BLaER1 treated with 17β-estradiol and CSF1 and Interleukin-3, amounts not matched to agents 10 nM and 100 nM (cell line): ENCODE measurements around the gene ZBTB20.

Experiments
- H3K27ac ChIP-seq, 11 experiments: shearing (Covaris generic); formaldehyde crosslinking; 2 replicates each; pipeline ENCODE4 v1.8.1; 2022
- H3K27me3 ChIP-seq, 11 experiments: shearing (Covaris generic); formaldehyde crosslinking; 2 replicates each; pipeline ENCODE4 v1.8.1; 2022
- H3K36me3 ChIP-seq, 11 experiments: shearing (Covaris generic); formaldehyde crosslinking; 2 replicates each; pipeline ENCODE4 v1.8.1; 2022
- H3K4me1 ChIP-seq, 10 experiments: shearing (Covaris generic); formaldehyde crosslinking; 2 replicates each; pipeline ENCODE4 v1.8.1; 2022
- H3K4me2 ChIP-seq, 11 experiments: shearing (Covaris generic); formaldehyde crosslinking; 2 replicates each; pipeline ENCODE4 v1.8.1; 2022
- H3K4me3 ChIP-seq, 10 experiments: shearing (Covaris generic); formaldehyde crosslinking; 2 replicates each; pipeline ENCODE4 v1.8.1; 2022
- H3K9ac ChIP-seq, 11 experiments: shearing (Covaris generic); formaldehyde crosslinking; 2 replicates each; pipeline ENCODE4 v1.8.1; 2022
- H3K9me3 ChIP-seq, 11 experiments: shearing (Covaris generic); formaldehyde crosslinking; replicated peaks in 1 of 11; 2 replicates each; pipeline ENCODE4 v1.8.1; 2022
- H4K20me1 ChIP-seq, 11 experiments: shearing (Covaris generic); formaldehyde crosslinking; 2 replicates each; pipeline ENCODE4 v1.8.1; 2022
- Cebpa-rat ChIP-seq, 11 experiments: shearing (Covaris generic); IDR thresholded peaks; 2 replicates each; pipeline ENCODE4 v1.8.1; 2022

ZBTB20 gene

GRCh38 chr3:114712728-114713492, 434.2 kb downstream of the ZBTB20 start:
- Histone ChIP-seq H3K27ac (no peak overlapping the region), H3K4me1 (peaks cover 0 to 9% (median 0%) of the 10 kb centered on the region in 10 experiments; a peak in 3 of 20 replicates)

GRCh38 chr3:114711321-114711886, 435.7 kb downstream of the ZBTB20 start:
- Histone ChIP-seq H4K20me1 (no peaks in the 10 kb centered on the region), H3K4me2 (no peak overlapping the region), H3K4me1 (peaks cover 0 to 9% (median 0%) of the 10 kb centered on the region in 10 experiments; a peak in 3 of 20 replicates), H3K4me3 (no peak overlapping the region), H3K36me3 (no peaks in the 10 kb centered on the region), H3K9ac (no peak overlapping the region), H3K9me3 (no peaks in the 10 kb centered on the region), H3K27ac (no peak overlapping the region), H3K27me3 (no peaks in the 10 kb centered on the region)
- no peak for TF ChIP-seq Cebpa-rat (IDR thresholded peaks at IDR 0.05)

More at GRCh38 chr3:114712728-114713492, 434.2 kb downstream of the ZBTB20 start:
- no peak overlapping the region for H3K9ac ChIP-seq
- H3K4me2 ChIP-seq = no peak overlapping the region
- H4K20me1 ChIP-seq = no peaks in the 10 kb centered on the region
- no peak for TF ChIP-seq Cebpa-rat (IDR thresholded peaks at IDR 0.05)
- H3K27me3 ChIP-seq = no peaks in the 10 kb centered on the region
- H3K4me3 ChIP-seq = no peak overlapping the region
- H3K36me3 ChIP-seq = no peaks in the 10 kb centered on the region
- H3K9me3 ChIP-seq = no peaks in the 10 kb centered on the region

- H3K4me1 ChIP-seq = peaks cover 0 to 15% (median 0%) of the 10 kb centered on the region in 10 experiments; a peak in 3 of 20 replicates
- TF ChIP-seq Cebpa-rat (IDR thresholded peaks at IDR 0.05) = no peak
- H3K9me3 ChIP-seq = no peaks in the 10 kb centered on the region
- no peaks in the 10 kb centered on the region for H3K27me3 ChIP-seq
- H4K20me1 ChIP-seq = no peaks in the 10 kb centered on the region; a peak in 1 of 22 replicates
- no peak overlapping the region for H3K9ac ChIP-seq
- H3K36me3 ChIP-seq = no peaks in the 10 kb centered on the region
- H3K4me2 ChIP-seq = peak overlapping the region in 2 of 11 experiments; percentile 38 to 40; a peak in 3 of 22 replicates
- no peak overlapping the region for H3K27ac ChIP-seq
- no peak overlapping the region for H3K4me3 ChIP-seq
Measured at GRCh38 chr3:114709102-114709501, 438.0 kb downstream of the ZBTB20 start.

GRCh38 chr3:114707252-114707860, 439.7 kb downstream of the ZBTB20 start:
- H3K36me3 ChIP-seq = no peaks in the 10 kb centered on the region
- H3K27me3 ChIP-seq = no peaks in the 10 kb centered on the region
- no peaks in the 10 kb centered on the region; a peak in 1 of 22 replicates for H4K20me1 ChIP-seq
- H3K9ac ChIP-seq = no peak overlapping the region
- no peak overlapping the region for H3K4me3 ChIP-seq
- H3K4me2 ChIP-seq = no peak overlapping the region
- no peak for TF ChIP-seq Cebpa-rat (IDR thresholded peaks at IDR 0.05)
- H3K4me1 ChIP-seq = peaks cover 0 to 15% (median 0%) of the 10 kb centered on the region in 10 experiments; a peak in 3 of 20 replicates
- H3K27ac ChIP-seq = no peak overlapping the region
- no peaks in the 10 kb centered on the region for H3K9me3 ChIP-seq

GRCh38 chr3:114706591-114707232, 440.4 kb downstream of the ZBTB20 start:
- Histone ChIP-seq H3K36me3 (no peaks in the 10 kb centered on the region), H3K9me3 (no peaks in the 10 kb centered on the region), H3K27me3 (no peaks in the 10 kb centered on the region), H3K4me3 (no peak overlapping the region), H3K27ac (no peak overlapping the region), H3K4me1 (peaks cover 0 to 15% (median 0%) of the 10 kb centered on the region in 10 experiments; a peak in 3 of 20 replicates), H3K4me2 (no peak overlapping the region), H3K9ac (no peak overlapping the region), H4K20me1 (no peaks in the 10 kb centered on the region; a peak in 1 of 22 replicates)
- TF ChIP-seq Cebpa-rat (IDR thresholded peaks at IDR 0.05) = no peak

GRCh38 chr3:114700637-114701234, 446.4 kb downstream of the ZBTB20 start:
- no peak overlapping the region for H3K4me3 ChIP-seq
- TF ChIP-seq Cebpa-rat (IDR thresholded peaks at IDR 0.05) = no peak
- H3K36me3 ChIP-seq = no peaks in the 10 kb centered on the region
- H3K27me3 ChIP-seq = no peaks in the 10 kb centered on the region
- no peak overlapping the region for H3K9ac ChIP-seq
- no peaks in the 10 kb centered on the region; a peak in 1 of 22 replicates for H4K20me1 ChIP-seq
- H3K4me1 ChIP-seq = peaks cover 0 to 40% (median 3%) of the 10 kb centered on the region in 10 experiments; a peak in 9 of 20 replicates
- no peaks in the 10 kb centered on the region for H3K9me3 ChIP-seq
- no peak overlapping the region for H3K4me2 ChIP-seq
- no peak overlapping the region for H3K27ac ChIP-seq

GRCh38 chr3:114698146-114699105, 448.7 kb downstream of the ZBTB20 start:
- Histone ChIP-seq H3K27me3 (no peaks in the 10 kb centered on the region), H3K4me3 (no peak overlapping the region; a peak in 1 of 20 replicates), H3K4me1 (peaks cover 0 to 34% (median 3%) of the 10 kb centered on the region in 10 experiments; a peak in 9 of 20 replicates), H4K20me1 (no peaks in the 10 kb centered on the region), H3K9ac (no peak overlapping the region), H3K9me3 (no peaks in the 10 kb centered on the region), H3K27ac (peak overlapping the region in 1 of 11 experiments; percentile 28; a peak in 1 of 22 replicates), H3K36me3 (no peaks in the 10 kb centered on the region), H3K4me2 (peak overlapping the region in 3 of 11 experiments; percentile 70 to 83 (median 82); a peak in 6 of 22 replicates)
- no peak for TF ChIP-seq Cebpa-rat (IDR thresholded peaks at IDR 0.05)

GRCh38 chr3:114697401-114697800, 449.7 kb downstream of the ZBTB20 start:
- Histone ChIP-seq H3K27me3 (no peaks in the 10 kb centered on the region), H3K4me1 (peaks cover 0 to 34% (median 3%) of the 10 kb centered on the region in 10 experiments; a peak in 9 of 20 replicates), H3K4me3 (peak overlapping the region in 1 of 10 experiments; percentile 1; a peak in 1 of 20 replicates), H3K9me3 (no peaks in the 10 kb centered on the region), H3K36me3 (no peaks in the 10 kb centered on the region), H3K27ac (peak overlapping the region in 1 of 11 experiments; percentile 47; a peak in 1 of 22 replicates), H4K20me1 (no peaks in the 10 kb centered on the region), H3K9ac (peak overlapping the region in 2 of 11 experiments; percentile 13 to 39; a peak in 1 of 22 replicates), H3K4me2 (peak overlapping the region in 5 of 11 experiments; percentile 15 to 83 (median 70); a peak in 9 of 22 replicates)
- peak in 3 of 11 experiments; percentile 33 to 54 (median 42); a peak in 5 of 22 replicates for TF ChIP-seq Cebpa-rat (IDR thresholded peaks at IDR 0.05)
